HG02763 (cell line): ENCODE measurements around the gene KIF13A.
"Not testable (repeated sequence)": the region's sequence is repeated elsewhere in the genome, so short reads cannot be mapped to it uniquely, and the experiment has no call there.

Experiments used
- ATAC-seq: cut with Tn5 transposase; IDR thresholded peaks from one replicate; pipeline ENCODE4 v1.9.1; 2021; ENCODE audit warnings: mild to moderate bottlenecking, moderate library complexity; ENCODE audit not compliant: unreplicated experiment

KIF13A gene

GRCh38 chr6:17935188-17936149 is 52.0 kb downstream of the KIF13A start:
- no peak for ATAC-seq

DNA sequence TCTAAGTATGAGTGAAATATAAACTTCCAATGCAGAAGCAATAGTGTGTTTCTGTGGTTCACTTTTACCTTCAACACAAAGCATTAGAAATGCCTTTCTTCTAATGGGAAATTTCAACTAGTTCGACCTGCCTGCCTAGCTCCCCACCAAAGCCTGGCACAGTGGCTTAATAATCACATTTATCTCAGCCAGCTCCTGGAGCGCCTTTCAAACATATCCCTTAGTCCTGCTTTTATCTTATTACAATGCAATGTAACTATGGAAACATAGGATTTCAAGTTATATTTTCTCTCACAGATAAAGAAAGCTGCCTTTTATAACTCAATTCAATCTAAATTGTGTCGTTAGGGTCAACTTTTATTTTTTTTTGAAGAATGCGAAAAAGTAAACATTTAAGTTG is 53.7 kb downstream of the KIF13A start:
- ATAC-seq, result no peak

GRCh38 chr6:17932330-17932852 is 55.0 kb downstream of the KIF13A start:
- ATAC-seq, result no peak

GRCh38 chr6:17931227-17931626 is 56.2 kb downstream of the KIF13A start:
- no peak for ATAC-seq

GRCh38 chr6:17930321-17930993 is 57.0 kb downstream of the KIF13A start:
- no peak for ATAC-seq

- ATAC-seq, result no peak
These were observed 58.7 kb downstream of the KIF13A start for GRCh38 chr6:17928514-17929430.

GRCh38 chr6:17927705-17928104 is 59.7 kb downstream of the KIF13A start:
- no peak for ATAC-seq

DNA sequence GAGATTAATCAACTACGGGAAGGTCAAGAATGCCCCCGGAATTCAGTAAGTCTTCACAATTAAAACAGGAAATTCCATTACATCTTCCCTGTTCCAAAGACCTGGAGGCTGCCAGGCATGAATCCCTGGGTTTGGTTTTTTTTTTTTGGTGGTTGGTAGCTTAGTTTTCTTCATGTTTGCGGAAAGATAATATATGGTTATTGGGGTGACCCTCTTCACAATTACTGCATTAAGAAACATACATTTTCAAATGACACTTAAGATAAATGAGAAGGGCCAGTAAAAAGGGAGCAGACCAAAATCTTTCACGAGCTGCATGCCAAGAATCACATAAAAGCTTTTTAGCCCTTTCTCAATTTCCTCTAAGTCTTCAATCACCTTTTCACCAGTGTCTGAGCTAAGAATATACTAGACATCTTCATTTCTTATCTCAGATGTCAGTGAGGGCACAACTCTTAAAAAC is 64.0 kb downstream of the KIF13A start:
- ATAC-seq, result no peak

GRCh38 chr6:17921454-17921853 is 66.0 kb downstream of the KIF13A start:
- ATAC-seq, result no peak

GRCh38 chr6:17919496-17919895 is 67.9 kb downstream of the KIF13A start:
- no peak for ATAC-seq

- ATAC-seq, result no peak
These were observed 69.3 kb downstream of the KIF13A start for GRCh38 chr6:17917837-17918763.

GRCh38 chr6:17914651-17915050 is 72.8 kb downstream of the KIF13A start:
- ATAC-seq, result no peak

- ATAC-seq, result no peak
These were observed 74.9 kb downstream of the KIF13A start for GRCh38 chr6:17912521-17912920.

DNA sequence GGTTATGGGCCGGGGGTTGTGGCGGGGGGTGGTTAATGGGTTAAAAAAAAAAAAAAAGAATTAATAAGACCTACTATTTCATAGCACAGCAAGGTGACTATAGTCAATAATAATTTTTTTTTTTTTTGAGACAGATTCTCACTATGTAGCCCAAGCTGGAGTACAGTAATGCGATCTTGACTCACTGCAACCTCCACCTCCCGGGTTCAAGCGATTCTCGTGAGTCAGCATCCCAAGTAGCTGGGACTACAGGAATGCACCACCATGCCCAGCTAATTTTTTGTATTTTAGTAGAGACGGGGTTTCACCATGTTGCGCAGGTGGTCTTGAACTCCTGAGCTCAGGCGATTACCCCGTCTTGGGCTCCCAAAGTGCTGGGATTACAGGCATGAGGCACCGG is 75.8 kb downstream of the KIF13A start:
- not testable (repeated sequence) for ATAC-seq

GRCh38 chr6:17910189-17910588 is 77.2 kb downstream of the KIF13A start:
- no peak for ATAC-seq

DNA sequence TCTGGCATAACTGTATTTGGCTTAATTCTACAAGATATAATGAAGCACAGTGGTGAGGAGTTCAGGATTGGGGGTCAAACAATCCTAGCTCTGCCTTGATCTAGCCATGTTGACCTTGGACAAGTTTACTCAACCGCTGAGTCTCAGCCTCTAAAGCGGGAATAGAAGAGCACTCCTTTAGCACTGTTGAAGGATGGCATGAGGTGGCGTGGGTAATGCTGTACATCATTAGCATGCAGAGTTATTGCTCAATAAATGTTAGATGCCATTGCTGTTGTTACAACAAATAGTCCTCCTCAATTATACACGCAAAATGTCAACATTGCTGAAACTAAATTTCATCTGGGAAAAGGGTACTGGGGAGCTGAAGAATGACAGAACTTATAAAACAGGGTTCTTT is 78.6 kb downstream of the KIF13A start:
- no peak for ATAC-seq

GRCh38 chr6:17907406-17908229 is 79.8 kb downstream of the KIF13A start:
- no peak for ATAC-seq
